K562 (cell line): ENCODE results near the gene ASGR1. TPM values are rescaled to one million over a fixed set of nuclear protein-coding genes. Genes with fewer than 3 reads are reported as not detected.

ENCODE experiments used
- CEBPG ChIP-seq, 3 experiments: fragments of 200-800 bp in 1 of 3; sonication (Bioruptor generic) in 1 of 3; sonication (generic) in 1 of 3; formaldehyde crosslinking in 1 of 3; IDR thresholded peaks in 2 of 3; conservative IDR thresholded peaks in 1 of 3; 2 replicates each; pipeline versions ENCODE4 v1.6.1 to v1.8.0; 2016 to 2022; ENCODE audit warnings: missing compliant biosample characterization in 2 of 3, missing genetic modification characterization in 2 of 3, mild to moderate bottlenecking in 1 of 3, missing genetic modification reagents in 1 of 3
- KLF1 ChIP-seq: fragments of 450-650 bp; IDR thresholded peaks from 2 replicates; pipeline ENCODE4 v1.6.1; 2016; ENCODE audit warnings: missing genetic modification characterization, missing compliant biosample characterization
- KLF16 ChIP-seq: IDR thresholded peaks from 2 replicates; pipeline ENCODE4 v1.6.1; 2016; ENCODE audit warnings: antibody characterized with exemption
- MAZ ChIP-seq, 2 experiments: fragments of 450-650 bp in 1 of 2; sonication (generic) in 1 of 2; formaldehyde crosslinking; IDR thresholded peaks in 1 of 2; conservative IDR thresholded peaks in 1 of 2; 2 replicates each; pipeline versions ENCODE4 v1.4.0 to v1.5.0; 2020; ENCODE audit warnings: mild to moderate bottlenecking in 1 of 2, missing genetic modification reagents in 1 of 2
- ZFP36 ChIP-seq: fragments of 150-350 bp; IDR thresholded peaks from 2 replicates; pipeline ENCODE4 v1.6.1; 2018; ENCODE audit warnings: low read length, low read depth; ENCODE audit not compliant: partially characterized antibody
- ZNF699 ChIP-seq: fragments of 250-450 bp; sonication (Bioruptor Pico); IDR thresholded peaks from 2 replicates; pipeline ENCODE4 v1.8.0; 2021; ENCODE audit warnings: mild to moderate bottlenecking, moderate library complexity; ENCODE audit not compliant: insufficient replicate concordance
- polyA plus RNA-seq, 8 experiments: library from polyadenylated mRNA; depleted of rRNA in 4 of 8; stranded (reverse) in 5 of 8; unstranded in 3 of 8; fragments of >200 nt; fragmentation: Nextera tagmentation in 2 of 8; fragmentation: Illumina TruSeq in 1 of 8; extraction: Ambion mirVana in 2 of 8; extraction: Trizol in 1 of 8; gene quantifications; 2 replicates each; pipeline versions ENCODE4 v1.2.1 to v1.2.3, GENCODE V29; 2011 to 2014; ENCODE audit warnings: inconsistent platforms in 1 of 8, missing spikeins in 1 of 8
- total RNA-seq, 7 experiments: library from RNA; depleted of rRNA in 6 of 7; stranded (reverse); fragments of >200 nt in 6 of 7; fragmentation: Illumina TruSeq in 2 of 7; extraction: Trizol in 2 of 7; gene quantifications; 2 replicates each; pipeline versions ENCODE4 v1.2.1 to v1.2.3, GENCODE V29; 2011 to 2021; ENCODE audit warnings: low replicate concordance in 1 of 7
- TF ChIP-seq, protein P1 (sequence below), 2 experiments: fragments of 450-650 bp; formaldehyde crosslinking in 1 of 2; IDR thresholded peaks; 2 replicates each; pipeline versions ENCODE4 v1.4.0 to v1.6.1; 2014 to 2020; ENCODE audit warnings: mild to moderate bottlenecking in 2 of 2, borderline replicate concordance in 1 of 2, low read depth in 1 of 2
- TF ChIP-seq, protein P2 (sequence below): fragments of 200-800 bp; sonication (Bioruptor generic); IDR thresholded peaks from 2 replicates; pipeline ENCODE4 v1.6.1; 2017; ENCODE audit warnings: missing genetic modification characterization, missing compliant biosample characterization
- TF ChIP-seq, protein P3 (sequence below): fragments of 450-650 bp; IDR thresholded peaks from 2 replicates; pipeline ENCODE4 v1.6.1; 2016; ENCODE audit warnings: antibody characterized with exemption

Gene ASGR1
- total and polyA plus RNA-seq, 9 of the 15 experiments (the other 6 are each of a cell fraction or from before 2014, with no cell fraction given) = 0.11 to 1.0 (median 0.64) TPM; not detected in 2

DNA sequence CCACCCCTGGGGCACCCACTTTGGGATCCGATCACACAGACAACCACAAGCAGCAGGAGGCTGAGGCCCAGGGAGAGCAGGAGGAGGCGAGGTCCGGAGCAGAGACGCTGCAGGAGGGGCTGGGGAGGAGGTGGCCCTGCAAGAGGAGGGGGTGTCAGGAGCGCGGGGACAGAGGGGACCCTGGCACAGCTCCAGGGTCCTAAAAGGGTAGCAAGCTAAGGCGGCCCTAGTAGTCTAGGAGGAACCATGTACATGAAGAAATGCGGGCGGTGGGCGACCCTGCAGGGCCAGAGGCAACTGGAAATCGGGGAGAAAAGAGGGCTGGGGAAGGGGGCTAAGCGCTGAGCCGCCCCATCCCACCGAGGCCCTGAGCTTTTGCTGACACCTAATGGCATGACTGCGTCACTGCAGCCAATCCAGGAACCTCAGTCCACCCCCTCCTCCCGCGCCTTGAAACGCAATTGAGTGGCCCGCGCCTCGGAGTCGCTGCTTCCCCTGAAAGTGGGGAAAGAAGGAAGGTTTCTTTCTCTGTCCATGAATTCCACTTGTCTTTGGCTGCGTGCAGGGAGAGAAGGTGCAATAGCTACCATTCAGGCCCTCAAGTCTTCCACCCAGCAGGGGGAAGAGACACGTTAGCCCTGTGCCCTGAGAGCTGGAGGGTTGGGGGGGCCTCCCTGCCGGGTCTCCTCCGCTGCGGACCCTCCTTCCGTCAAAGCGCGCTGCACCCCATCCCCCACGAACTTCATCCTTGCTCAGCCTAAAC is 1.8 kb downstream of the ASGR1 start (continued):
- TF ChIP-seq, protein P1, sequence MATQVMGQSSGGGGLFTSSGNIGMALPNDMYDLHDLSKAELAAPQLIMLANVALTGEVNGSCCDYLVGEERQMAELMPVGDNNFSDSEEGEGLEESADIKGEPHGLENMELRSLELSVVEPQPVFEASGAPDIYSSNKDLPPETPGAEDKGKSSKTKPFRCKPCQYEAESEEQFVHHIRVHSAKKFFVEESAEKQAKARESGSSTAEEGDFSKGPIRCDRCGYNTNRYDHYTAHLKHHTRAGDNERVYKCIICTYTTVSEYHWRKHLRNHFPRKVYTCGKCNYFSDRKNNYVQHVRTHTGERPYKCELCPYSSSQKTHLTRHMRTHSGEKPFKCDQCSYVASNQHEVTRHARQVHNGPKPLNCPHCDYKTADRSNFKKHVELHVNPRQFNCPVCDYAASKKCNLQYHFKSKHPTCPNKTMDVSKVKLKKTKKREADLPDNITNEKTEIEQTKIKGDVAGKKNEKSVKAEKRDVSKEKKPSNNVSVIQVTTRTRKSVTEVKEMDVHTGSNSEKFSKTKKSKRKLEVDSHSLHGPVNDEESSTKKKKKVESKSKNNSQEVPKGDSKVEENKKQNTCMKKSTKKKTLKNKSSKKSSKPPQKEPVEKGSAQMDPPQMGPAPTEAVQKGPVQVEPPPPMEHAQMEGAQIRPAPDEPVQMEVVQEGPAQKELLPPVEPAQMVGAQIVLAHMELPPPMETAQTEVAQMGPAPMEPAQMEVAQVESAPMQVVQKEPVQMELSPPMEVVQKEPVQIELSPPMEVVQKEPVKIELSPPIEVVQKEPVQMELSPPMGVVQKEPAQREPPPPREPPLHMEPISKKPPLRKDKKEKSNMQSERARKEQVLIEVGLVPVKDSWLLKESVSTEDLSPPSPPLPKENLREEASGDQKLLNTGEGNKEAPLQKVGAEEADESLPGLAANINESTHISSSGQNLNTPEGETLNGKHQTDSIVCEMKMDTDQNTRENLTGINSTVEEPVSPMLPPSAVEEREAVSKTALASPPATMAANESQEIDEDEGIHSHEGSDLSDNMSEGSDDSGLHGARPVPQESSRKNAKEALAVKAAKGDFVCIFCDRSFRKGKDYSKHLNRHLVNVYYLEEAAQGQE (IDR thresholded peaks at IDR 0.05; ENCODE audit: borderline replicate concordance) = peak; percentile 24; the same call in 1 of the 2 replicates
- TF ChIP-seq, protein P1 (CRISPR knock-in tag; IDR thresholded peaks at IDR 0.05; ENCODE audit: low read depth) = no peak
- TF ChIP-seq, protein P2, sequence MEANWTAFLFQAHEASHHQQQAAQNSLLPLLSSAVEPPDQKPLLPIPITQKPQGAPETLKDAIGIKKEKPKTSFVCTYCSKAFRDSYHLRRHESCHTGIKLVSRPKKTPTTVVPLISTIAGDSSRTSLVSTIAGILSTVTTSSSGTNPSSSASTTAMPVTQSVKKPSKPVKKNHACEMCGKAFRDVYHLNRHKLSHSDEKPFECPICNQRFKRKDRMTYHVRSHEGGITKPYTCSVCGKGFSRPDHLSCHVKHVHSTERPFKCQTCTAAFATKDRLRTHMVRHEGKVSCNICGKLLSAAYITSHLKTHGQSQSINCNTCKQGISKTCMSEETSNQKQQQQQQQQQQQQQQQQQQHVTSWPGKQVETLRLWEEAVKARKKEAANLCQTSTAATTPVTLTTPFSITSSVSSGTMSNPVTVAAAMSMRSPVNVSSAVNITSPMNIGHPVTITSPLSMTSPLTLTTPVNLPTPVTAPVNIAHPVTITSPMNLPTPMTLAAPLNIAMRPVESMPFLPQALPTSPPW (CRISPR knock-in tag) = peak; percentile 54
- peak; percentile 8; the same call in 1 of the 2 replicates for TF ChIP-seq KLF16
- peak in 1 of 2 experiments; percentile 51; a peak in 2 of 4 replicates for TF ChIP-seq MAZ (CRISPR knock-in tag; conservative IDR thresholded peaks at IDR 0.05 in 1 of 2, IDR thresholded peaks at IDR 0.05 in 1 of 2)
- no peak for TF ChIP-seq ZNF699
- TF ChIP-seq, protein P3, sequence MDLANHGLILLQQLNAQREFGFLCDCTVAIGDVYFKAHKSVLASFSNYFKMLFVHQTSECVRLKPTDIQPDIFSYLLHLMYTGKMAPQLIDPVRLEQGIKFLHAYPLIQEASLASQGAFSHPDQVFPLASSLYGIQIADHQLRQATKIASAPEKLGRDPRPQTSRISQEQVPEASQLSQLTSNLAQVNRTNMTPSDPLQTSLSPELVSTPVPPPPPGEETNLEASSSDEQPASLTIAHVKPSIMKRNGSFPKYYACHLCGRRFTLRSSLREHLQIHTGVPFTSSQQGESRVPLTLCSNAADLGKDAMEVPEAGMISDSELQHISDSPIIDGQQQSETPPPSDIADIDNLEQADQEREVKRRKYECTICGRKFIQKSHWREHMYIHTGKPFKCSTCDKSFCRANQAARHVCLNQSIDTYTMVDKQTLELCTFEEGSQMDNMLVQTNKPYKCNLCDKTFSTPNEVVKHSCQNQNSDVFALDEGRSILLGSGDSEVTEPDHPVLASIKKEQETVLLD = no peak
- no peak for TF ChIP-seq KLF1 (tag)
- TF ChIP-seq CEBPG (CRISPR knock-in tag; IDR thresholded peaks at IDR 0.05) = no peak
- TF ChIP-seq CEBPG (tag; conservative IDR thresholded peaks at IDR 0.05 in 1 of 2, IDR thresholded peaks at IDR 0.05 in 1 of 2) = no peak
- no peak for TF ChIP-seq ZFP36
